GM03348 (cell line): Measurements from ENCODE around the gene RABGAP1L.

Experiments
- DNase-seq: peaks from one replicate; pipeline ENCODE4 v3.0.0; 2012; ENCODE audit warnings: low spot score

The RABGAP1L gene

DNA sequence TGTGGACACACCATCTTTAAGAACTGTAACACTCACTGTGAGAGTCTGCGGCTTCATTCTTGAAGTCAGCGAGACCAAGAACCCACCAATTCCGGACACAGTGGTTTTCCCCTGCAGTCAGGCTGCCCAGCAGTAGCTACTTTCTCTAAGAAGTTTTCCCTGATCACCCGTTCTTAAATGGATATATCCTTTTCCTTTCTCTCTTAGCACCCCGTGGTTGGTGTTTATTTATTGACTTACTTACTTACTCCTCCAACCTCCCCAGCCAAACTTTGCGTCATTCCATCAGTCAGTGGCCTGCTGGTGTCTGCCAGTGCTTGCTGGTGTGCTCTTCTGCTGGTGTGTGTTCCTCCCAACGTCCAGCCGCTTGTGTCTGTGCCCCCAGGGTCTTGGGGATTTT, 553.2 kb downstream of the RABGAP1L start:
- no peak for DNase-seq

DNA sequence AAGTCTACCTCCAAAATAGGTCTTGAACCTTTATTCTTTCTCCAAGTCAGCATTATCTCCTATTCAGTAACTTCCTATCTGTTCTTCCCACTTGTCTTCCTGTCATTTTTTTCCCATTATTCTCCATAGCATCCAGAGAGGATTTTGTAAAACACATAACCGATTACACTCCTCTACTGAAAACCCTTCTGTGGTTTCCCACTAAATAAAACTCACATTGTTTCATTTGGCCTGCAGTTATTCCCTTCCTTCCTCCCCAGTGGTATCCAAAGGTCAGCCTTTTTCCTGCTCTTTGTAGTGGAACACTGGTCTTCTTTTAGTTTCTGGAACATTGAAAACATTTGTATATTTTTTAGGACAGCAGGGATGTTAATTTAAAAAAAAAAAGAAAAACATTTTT, 554.5 kb downstream of the RABGAP1L start:
- DNase-seq, result no peak

DNA sequence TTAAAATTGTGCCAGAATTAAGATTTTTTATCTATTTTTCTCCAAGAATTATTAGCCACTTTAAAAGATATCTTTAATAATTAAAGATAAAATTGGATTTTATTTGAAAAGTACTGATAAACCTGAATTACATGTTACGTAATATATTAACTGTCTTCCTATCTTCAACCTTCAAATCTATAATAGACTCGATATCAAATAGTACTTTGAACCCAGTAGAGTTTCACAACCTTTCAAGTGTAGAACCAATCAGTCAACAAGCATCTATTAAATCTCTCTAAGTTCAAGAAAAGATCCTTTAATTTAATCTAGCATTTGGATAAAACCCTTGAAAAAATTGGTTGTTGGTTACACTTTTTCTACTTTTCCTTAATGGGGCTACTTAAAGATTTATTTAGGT, 559.9 kb downstream of the RABGAP1L start:
- no peak for DNase-seq

DNA sequence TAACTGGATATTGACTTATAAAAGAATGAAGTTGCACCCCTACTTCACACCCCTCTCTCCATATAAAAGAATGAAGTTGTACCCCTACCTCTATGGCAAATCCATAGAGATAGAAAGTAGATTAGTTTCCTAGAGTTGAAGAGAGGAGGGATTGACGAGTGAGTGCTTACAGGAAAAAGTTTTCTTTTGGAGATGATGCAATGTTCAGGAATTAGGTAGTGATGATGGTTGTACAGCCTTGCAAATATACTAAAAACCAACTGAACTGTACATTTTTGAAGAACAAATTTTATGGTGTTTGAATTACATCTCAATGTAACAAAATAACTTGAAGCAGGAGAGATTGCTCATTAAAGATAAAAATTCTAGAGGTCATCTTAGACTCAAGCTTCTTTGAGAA, 561.3 kb downstream of the RABGAP1L start:
- DNase-seq, result no peak

DNA sequence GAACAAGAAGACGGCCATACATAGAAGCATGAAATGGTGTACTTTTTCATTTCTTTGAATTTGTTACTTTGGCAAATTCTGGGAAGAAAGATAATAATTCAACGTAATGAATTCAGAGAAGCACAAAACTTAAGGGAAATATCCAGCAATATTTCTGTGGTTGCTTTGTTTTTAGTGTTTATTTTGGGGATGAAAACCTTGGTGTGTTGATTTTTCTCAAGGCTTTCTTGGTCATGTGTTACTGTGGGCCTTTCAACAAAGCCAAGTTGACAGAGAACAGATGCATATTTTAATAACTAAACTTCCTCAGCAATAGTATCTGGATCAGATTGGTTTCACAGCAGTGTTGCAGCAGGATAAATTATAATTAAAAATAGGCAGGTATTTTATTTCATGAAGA, 561.9 kb downstream of the RABGAP1L start:
- DNase-seq, result no peak

DNA sequence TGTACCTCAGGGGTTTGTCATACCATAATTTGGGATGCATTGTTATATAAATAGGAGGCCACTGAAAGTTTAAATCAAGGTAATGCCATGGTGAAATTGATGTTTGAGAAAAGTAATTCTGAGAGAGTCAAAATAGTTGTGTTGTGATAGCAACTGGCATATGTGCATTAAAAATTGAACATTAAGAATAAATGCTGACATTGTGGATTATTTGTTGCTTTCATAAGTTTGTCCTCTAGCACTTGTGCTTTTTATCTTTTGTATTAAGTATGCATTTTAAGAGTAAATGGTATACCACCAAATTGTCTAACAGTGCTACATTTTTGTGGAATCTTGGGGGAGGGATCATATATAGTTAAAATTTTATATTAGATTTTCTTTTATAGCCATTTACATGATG, 564.5 kb downstream of the RABGAP1L start:
- no peak for DNase-seq

DNA sequence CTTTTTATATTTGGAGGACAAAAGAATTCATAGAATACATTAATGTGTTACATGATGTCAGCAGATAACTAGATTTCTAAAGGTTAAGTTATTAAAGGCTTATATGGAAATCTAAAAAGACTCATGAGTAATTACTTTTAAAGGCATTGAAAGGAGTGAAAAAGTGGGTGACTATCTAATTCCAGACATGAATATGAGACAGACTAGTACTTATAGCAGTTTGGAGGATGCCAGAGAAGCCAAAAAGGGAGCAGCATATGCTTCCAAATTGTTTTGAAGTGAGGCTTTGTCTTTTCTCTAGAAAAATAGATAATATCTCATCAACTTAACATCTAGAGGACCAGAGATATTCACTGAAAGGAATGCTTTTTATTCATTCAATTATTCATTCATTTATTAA, 564.9 kb downstream of the RABGAP1L start:
- DNase-seq, result no peak

DNA sequence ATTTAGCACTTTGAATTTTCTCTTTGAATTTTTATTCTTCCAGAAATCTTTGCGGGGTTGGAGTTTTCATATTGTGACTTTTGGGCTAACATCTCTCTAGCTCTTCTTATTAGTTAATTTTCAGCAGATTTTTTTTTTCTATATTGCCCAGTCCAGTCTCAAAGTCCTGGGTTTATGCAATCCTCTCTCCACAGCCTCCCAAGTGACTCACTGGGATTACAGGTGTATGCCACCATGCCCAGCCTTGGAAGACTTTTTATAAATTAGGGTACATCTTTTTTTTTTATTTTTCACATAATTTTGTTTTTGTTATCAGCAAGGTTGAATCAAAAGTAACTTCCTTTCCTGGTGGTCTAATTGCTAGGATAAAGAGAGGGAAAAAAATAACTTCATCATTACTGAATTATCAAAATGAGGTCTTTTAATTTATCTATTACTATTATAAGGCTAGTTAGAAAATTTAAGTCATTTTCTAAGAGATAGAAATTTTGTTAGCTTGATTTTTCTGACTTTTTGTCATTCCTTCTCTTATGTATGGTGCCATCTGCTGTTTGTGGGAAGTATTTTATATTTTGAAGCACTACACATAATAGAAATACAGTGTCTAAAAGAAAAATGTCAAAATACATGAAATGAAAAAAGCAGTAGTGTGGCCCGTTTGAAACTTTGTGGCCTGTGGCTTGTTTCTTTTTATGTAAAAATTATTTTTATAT, 567.0 kb downstream of the RABGAP1L start:
- DNase-seq, result peak; percentile 36

DNA sequence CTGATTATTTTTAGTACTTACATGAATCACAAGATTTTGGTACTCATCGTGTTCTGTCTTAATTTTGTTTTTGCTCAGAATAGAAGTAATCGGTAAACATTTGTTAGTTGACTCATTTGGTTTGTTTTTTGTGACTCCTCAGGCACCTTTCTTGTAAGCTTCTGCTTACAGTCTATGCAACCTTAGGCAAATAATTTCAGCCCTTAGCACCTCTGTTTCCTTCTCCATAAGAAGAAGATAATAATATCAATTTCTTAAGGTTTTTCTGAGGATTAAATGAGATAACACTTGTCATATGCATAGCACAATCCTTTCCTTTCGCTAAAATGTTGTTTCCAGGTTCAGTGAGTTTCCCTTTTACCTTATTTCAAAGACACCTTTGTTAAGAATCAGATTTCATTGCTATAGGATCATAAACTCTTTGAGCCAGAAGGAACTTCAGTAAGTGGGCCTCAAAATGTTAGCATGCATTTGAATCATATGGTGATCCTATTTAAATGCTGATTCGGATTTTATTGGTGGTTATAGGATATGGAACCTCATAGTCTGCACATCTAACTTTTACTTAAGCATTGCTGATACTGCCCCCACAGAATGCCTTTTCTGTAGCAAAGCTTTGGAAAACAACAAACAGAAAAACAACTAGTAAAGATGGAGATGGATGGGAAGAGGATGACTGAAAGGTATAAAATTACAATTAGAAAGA, 567.7 kb downstream of the RABGAP1L start:
- DNase-seq, result no peak

DNA sequence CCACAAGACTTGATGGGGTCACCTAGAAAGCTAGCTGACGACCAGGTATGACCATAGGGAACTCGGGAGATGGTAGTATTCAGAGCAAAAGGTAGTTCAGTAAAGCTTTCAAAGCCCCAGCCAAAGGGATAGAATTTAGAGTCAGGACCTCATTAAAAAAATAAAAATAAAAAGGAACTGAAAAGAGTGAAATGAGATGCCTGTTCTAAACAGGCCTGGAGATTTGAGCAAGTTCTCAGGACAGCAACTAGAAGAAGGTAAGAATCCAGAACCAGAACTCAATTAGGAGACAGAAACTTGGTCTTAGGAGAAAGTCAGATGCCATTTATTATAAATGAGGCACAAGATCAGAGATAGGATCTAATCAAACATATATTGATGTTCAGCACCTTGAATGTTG, 575.0 kb downstream of the RABGAP1L start:
- no peak for DNase-seq

DNA sequence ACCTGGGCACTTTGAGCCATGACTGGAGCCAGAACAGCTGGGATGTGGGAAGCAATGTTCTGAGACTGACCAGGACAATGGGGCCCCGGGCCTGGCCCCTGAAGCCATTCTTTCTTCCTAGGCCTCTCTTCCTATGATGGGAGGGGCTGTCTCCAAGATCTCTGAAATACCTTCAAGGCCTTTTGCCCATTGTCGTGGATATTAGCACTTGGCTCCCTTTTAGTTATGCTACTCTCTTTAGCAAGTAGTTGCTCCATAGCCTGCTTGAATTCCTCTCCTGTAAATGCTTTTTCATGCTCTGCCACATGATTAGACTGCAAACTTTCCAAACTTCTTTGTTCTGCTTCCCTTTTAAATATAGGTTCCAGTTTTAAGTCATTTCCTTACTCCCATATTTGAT, 577.5 kb downstream of the RABGAP1L start:
- no peak for DNase-seq

DNA sequence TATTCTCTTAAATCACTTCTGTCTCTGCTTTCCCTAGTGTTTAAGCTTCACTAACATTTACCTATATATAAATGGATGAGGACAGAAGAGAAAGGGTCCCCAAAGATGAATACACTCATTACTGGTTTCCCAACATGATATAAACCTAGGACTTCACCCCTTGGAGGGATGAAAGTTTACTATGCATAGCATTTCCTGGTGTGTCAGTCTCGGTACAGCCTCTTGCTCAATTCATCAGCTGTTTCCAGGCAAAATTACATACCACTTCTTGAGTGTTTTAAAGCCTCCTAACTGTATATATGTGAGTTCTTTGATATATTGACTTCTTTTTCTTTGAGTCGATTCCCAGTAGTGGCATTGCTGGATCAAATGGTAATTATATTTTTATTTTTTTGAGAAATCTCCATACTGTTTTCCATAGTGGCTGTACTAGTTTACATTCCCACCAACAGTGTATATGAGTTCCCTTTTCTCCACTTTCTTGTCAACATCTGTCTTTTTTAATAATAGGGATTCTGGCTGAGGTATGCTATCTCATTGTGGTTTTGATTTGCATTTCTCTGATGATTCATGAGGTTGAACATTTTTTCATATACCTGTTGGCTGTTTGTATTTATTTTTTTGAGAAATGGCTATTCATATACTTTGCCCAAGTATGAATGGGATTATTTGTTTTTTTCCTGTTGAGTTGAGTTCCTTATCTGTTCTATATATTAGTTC, 581.1 kb downstream of the RABGAP1L start:
- peak; percentile 21 for DNase-seq

DNA sequence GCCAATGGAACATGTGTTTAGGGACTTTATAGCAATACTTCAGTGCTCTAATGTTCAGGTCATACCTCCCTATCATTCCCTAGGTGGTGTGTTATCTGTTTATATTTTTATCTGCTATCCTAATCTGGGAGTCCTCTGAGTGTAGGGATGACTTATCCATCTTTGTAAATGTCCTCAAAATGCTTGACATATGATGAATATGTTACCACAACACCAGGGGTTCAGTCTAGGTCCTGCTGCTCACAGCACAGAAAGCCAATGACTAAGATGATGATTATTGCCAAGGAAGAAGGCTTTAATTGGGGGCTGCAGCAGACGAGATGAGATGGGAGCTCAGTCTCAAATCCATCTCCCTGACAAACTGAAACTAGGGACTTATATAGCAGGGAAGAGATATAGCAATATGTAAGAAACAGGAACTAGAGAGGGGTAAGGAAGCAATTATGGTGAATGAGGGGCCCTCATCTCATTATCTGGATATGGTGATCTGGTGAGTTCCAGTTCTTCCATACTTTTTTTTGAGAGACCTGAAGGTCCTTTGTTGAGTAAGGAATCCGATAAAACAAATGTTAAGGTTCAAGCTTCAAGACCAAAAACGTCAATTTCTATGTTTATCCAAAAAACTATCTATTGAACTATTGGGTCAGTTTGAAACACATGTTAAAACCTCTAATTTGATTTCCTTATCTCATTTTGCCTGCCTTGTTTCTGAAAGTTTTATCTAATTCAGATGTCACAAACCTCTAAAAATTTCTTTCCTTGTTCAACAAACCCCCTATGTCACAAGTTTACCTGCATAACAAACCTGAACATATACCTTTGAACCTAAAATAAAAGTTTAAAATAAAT, 583.7 kb downstream of the RABGAP1L start:
- DNase-seq, result no peak

DNA sequence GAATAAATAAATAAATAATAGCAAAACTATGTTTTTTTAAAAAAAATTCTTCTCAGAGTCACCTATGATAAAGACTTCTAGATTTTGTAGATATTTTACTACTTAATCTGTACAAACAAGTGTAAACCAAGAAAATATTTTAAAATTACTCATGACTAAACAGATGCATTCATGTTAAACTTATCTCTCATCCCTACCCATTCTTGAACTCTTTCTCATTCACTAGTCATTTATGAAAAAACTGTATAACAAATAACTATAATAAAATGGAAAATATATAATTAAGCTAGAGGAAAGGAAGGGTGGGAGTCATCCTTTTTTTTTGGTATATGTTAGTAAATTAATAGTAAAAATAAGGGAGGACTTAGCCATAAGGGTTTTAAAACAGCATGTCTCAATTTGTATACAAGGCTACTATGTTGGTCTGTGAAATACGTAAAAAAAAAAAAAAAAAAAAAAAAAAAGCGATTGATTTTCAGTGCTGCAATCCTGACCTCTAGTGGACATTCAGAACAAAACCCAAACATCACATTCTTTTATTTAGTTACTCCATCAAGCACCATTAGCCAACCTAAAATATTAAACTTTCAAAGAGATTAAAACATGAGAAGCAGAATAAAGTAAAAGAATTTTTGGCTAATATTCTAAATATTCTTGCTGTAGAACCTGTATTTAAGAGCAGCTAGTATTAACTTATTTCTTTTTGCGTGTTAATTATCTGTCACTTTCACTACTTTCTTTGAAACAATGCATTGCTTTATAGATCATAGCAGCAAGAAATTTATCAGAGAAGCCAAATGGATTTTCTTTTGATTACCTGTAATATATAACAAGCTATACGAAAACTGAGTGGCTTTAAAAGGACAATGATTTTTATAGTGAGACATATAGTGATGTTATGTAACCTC, 584.6 kb downstream of the RABGAP1L start:
- DNase-seq, result peak; percentile 57

DNA sequence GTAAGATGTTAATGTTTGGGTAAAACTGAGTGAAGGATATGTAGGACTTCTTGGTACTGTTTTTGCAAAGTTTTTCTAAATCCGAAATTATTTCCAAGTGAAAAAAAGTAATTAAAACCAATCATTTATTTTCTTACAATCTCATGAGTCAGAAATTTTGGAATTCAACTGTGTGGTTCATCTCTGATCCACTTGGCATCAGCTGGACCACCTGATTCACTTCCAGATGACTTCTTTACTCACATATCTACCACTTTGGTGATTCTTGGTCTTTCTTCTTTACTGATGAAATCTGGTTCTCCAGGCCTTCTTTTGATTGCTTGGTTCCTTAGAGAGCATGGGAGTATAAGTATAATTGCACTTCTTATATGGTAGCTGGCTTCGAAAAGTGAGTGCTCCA, 585.6 kb downstream of the RABGAP1L start:
- DNase-seq, result peak; percentile 5

DNA sequence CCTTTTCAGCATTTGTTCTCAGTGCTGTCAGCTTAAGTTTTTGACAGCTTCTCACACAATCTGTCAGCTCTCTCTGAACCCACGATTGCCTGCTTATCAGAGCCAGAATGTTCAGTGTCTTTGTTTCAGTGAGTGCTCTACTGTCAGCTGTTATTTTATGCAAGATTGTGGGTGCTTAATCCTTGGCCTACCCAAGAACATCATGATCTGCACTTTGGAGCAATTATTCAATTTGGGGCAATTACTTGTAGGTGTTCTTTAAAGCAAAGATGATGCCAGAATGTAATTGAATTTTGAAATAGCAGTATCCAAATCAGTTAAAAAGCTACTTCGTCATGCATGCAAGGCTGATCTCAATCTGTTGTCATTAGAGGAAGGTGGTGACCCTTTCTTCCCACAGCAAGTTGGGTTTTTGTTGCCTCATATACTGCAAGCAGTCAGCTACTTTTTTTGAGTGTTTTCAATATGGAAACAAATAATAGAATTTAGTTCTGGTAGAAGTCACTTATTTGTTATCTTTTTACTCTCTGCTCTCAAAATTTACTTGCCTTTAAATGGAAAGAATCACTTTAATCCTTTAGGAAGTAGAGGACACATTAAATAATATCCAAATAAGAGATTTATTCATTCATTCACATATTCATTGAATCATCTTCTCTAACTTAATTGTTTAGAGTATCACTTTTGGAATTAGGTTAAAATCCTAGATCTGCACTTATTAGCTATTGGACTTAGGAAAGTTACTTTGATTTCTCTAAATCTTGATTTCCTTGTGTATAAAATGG, 586.9 kb downstream of the RABGAP1L start:
- DNase-seq, result no peak

DNA sequence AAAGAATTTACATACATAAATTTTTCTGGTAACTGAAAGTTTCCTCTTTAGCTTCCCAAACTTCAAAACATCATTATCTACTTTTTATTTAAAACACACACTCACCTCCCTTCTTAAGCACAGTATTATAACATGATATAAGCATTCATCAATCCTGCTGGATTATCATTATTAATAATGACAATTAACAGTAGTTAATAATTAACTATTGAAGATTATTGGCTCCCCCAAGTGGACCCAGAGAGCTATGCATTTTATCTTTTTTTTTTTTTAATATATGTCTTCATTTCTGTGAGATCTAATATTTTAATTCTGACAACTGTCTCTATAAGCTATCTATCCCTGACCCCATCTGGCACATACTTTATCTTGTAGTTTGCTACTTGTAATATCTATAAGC, 588.3 kb downstream of the RABGAP1L start:
- no peak for DNase-seq

DNA sequence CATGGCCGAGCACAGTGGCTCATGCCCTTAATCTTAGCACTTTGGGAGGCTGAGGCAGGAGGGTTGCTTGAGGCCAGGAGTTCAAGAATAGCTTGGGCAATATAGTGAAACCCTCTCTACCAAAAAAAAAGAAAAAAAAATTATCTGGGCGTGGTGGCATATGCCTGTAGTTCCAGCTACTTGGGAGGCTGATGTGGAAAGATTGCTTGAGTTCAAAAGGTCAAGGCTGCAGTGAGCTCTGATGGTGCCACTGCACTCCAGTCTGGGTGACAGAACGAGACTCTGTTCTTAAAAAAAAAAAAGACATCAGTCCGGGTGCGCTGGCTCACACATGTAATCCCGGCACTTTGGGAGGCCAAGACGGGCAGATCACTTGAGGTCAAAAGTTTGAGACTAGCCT, 589.3 kb downstream of the RABGAP1L start:
- no peak for DNase-seq

DNA sequence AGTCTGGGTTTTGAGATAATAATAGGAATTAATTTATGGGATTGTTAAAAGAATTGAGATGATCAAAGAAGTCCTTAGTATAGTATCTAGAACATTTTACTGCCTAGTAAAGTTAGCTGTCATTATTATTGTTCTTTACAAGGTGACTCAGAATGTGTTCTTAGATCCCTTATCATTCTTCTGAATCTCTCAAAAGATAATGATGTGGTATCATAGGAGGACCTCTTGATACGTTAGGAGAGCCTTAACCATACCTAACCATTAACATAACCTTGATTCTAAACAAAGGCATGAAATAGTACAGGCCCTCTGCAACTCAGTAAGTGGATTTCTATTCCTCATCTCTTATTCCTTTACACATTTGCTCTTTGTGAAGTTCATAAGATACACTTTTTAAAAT, 593.8 kb downstream of the RABGAP1L start:
- DNase-seq, result no peak

DNA sequence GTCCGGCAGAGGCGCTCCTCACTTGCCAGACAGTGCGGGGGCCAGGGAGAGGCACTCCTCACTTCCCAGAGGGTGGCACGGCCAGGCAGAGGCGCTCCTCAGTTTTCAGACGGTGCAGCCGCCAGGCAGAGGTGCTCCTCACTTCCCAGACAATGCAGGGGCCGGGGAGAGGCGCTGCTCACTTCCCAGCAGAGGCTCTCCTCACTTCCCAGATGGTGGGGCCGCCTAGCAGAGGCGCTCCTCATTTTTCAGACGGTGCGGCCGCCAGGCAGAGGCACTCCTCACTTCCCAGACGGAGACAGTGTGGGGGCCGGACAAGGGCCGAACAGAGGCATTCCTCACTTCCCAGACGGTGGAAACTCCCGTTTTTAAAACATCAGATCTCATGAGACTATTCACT, 602.0 kb downstream of the RABGAP1L start:
- no peak for DNase-seq
